Thoracic aorta (tissue), 2 donors: ENCODE data around the gene SEL1L3. TPM values are rescaled to one million over a fixed set of nuclear protein-coding genes. Genes with fewer than 3 reads are reported as not detected.

ENCODE experiments used
- ATAC-seq: fragments of 150-250 bp; one replicate; pipeline ENCODE4 v1.8.0; 2017; ENCODE audit warnings: low read depth; ENCODE audit not compliant: insufficient number of reproducible peaks, low FRiP score
- DNase-seq: peaks from one replicate; pipeline ENCODE4 v3.0.0-alpha.2; 2020; ENCODE audit warnings: low spot score
- H3K27ac ChIP-seq, 2 donors: fragments of 200-600 bp; sonication (generic); 1 replicate in 1 of 2; 2 replicates in 1 of 2; pipeline ENCODE4 v1.5.1; 2016; ENCODE audit warnings: mild to moderate bottlenecking in 2 of 2, moderate library complexity in 2 of 2
- H3K27me3 ChIP-seq: fragments of 200-600 bp; sonication (generic); replicated peaks from 2 replicates; pipeline ENCODE4 v1.6.0; 2016; ENCODE audit warnings: mild to moderate bottlenecking; ENCODE audit not compliant: insufficient read depth
- H3K36me3 ChIP-seq: fragments of 200-600 bp; sonication (generic); one replicate; pipeline ENCODE4 v1.5.1; 2016
- H3K4me1 ChIP-seq, 2 donors: fragments of 200-600 bp; sonication (generic); 1 replicate in 1 of 2; 2 replicates in 1 of 2; pipeline versions ENCODE4 v1.5.1 to v1.6.0; 2016; ENCODE audit warnings: low read depth in 2 of 2, mild to moderate bottlenecking in 1 of 2; ENCODE audit not compliant: control insufficient read depth in 1 of 2
- H3K4me3 ChIP-seq: fragments of 200-600 bp; sonication (generic); 2 replicates; pipeline ENCODE4 v1.5.1; 2016; ENCODE audit warnings: mild to moderate bottlenecking
- H3K9me3 ChIP-seq: fragments of 200-600 bp; sonication (generic); 2 replicates; pipeline ENCODE4 v1.5.1; 2016
- CTCF ChIP-seq: fragments of 200-600 bp; sonication (generic); IDR thresholded peaks from one replicate; pipeline ENCODE4 v1.5.1; 2019; ENCODE audit warnings: antibody characterized with exemption
- total RNA-seq, 2 donors: library from RNA; depleted of rRNA; stranded (reverse); fragments of >200 nt; gene quantifications; one replicate each; pipeline versions ENCODE4 v1.1.0 to v1.2.3, GENCODE V29; 2016

SEL1L3 gene
- total RNA-seq, 2 donors from 2014 or later, result 9.9 to 34.8 TPM

GRCh38 chr4:25835384-25835783, 27.4 kb downstream of the SEL1L3 start:
- Histone ChIP-seq H3K4me3 (no peak overlapping the region), H3K27me3 (no peaks in the 10 kb centered on the region), H3K4me1 (no peaks in the 10 kb centered on the region), H3K36me3 (no peaks in the 10 kb centered on the region), H3K27ac (no peak overlapping the region), H3K9me3 (no peaks in the 10 kb centered on the region)
- TF ChIP-seq CTCF, result no peak
- DNase-seq, result no peak
- ATAC-seq, result no peak

- Histone ChIP-seq H3K36me3 (no peaks in the 10 kb centered on the region), H3K9me3 (no peaks in the 10 kb centered on the region), H3K4me3 (no peak overlapping the region), H3K27ac (no peak overlapping the region), H3K27me3 (no peaks in the 10 kb centered on the region), H3K4me1 (no peaks in the 10 kb centered on the region)
- DNase-seq (no peak), ATAC-seq (no peak)
- TF ChIP-seq CTCF, result no peak
These were observed 28.2 kb downstream of the SEL1L3 start for GRCh38 chr4:25834411-25835107.

- no peak for ATAC-seq
- Histone ChIP-seq H3K4me1 (no peaks in the 10 kb centered on the region), H3K4me3 (no peak overlapping the region), H3K9me3 (no peaks in the 10 kb centered on the region), H3K27ac (no peak overlapping the region), H3K27me3 (no peaks in the 10 kb centered on the region), H3K36me3 (no peaks in the 10 kb centered on the region)
- no peak for DNase-seq
- TF ChIP-seq CTCF, result no peak
These were observed 32.2 kb downstream of the SEL1L3 start for GRCh38 chr4:25830548-25830947.

GRCh38 chr4:25827897-25828296, 34.9 kb downstream of the SEL1L3 start:
- H3K27ac ChIP-seq, result no peak overlapping the region
- H3K36me3 ChIP-seq, result no peaks in the 10 kb centered on the region
- no peak for TF ChIP-seq CTCF
- DNase-seq (no peak), ATAC-seq (no peak)
- no peak overlapping the region for H3K4me3 ChIP-seq
- H3K27me3 ChIP-seq, result no peaks in the 10 kb centered on the region
- no peaks in the 10 kb centered on the region for H3K9me3 ChIP-seq
- H3K4me1 ChIP-seq, result no peaks in the 10 kb centered on the region

- Histone ChIP-seq H3K27me3 (no peaks in the 10 kb centered on the region), H3K4me1 (no peaks in the 10 kb centered on the region), H3K36me3 (no peaks in the 10 kb centered on the region), H3K27ac (no peak overlapping the region), H3K4me3 (no peak overlapping the region), H3K9me3 (no peaks in the 10 kb centered on the region)
- no peak for TF ChIP-seq CTCF
- DNase-seq, result no peak
- no peak for ATAC-seq
These were observed 35.4 kb downstream of the SEL1L3 start for GRCh38 chr4:25827373-25827772.
